Stomach smooth muscle (tissue), 2 donors: ENCODE results near the gene MACF1.
"Not testable (repeated sequence)": the region's sequence is repeated elsewhere in the genome, so short reads cannot be mapped to it uniquely, and the experiment has no call there.

Experiments used
- H3K27ac ChIP-seq: one replicate; pipeline ENCODE4 v1.7.0; 2013; ENCODE audit warnings: mild to moderate bottlenecking, low read length, inconsistent platforms
- H3K27me3 ChIP-seq, 2 donors: one replicate each; pipeline ENCODE4 v1.7.0; 2013; ENCODE audit warnings: low read length in 2 of 2; ENCODE audit not compliant: insufficient read depth in 2 of 2, control insufficient read depth in 1 of 2
- H3K36me3 ChIP-seq, 2 donors: one replicate each; pipeline ENCODE4 v1.7.0; 2013; ENCODE audit warnings: low read length in 2 of 2; ENCODE audit not compliant: control insufficient read depth in 2 of 2, insufficient read depth in 2 of 2
- H3K4me1 ChIP-seq: one replicate; pipeline ENCODE4 v1.7.0; 2013; ENCODE audit warnings: low read length; ENCODE audit not compliant: control insufficient read depth, insufficient read depth
- H3K4me3 ChIP-seq, 2 donors: one replicate each; pipeline ENCODE4 v1.7.0; 2013; ENCODE audit warnings: low read length in 2 of 2
- H3K9ac ChIP-seq, 2 donors: one replicate each; pipeline ENCODE4 v1.7.0; 2013; ENCODE audit warnings: low read length in 2 of 2, mild to moderate bottlenecking in 1 of 2
- H3K9me3 ChIP-seq, 2 donors: one replicate each; pipeline ENCODE4 v1.7.0; 2013; ENCODE audit warnings: low read length in 2 of 2; ENCODE audit not compliant: control insufficient read depth in 2 of 2
- donor health status: healthy.
- donor health status: Pancreatic carcinoma.

Gene MACF1, protein sequence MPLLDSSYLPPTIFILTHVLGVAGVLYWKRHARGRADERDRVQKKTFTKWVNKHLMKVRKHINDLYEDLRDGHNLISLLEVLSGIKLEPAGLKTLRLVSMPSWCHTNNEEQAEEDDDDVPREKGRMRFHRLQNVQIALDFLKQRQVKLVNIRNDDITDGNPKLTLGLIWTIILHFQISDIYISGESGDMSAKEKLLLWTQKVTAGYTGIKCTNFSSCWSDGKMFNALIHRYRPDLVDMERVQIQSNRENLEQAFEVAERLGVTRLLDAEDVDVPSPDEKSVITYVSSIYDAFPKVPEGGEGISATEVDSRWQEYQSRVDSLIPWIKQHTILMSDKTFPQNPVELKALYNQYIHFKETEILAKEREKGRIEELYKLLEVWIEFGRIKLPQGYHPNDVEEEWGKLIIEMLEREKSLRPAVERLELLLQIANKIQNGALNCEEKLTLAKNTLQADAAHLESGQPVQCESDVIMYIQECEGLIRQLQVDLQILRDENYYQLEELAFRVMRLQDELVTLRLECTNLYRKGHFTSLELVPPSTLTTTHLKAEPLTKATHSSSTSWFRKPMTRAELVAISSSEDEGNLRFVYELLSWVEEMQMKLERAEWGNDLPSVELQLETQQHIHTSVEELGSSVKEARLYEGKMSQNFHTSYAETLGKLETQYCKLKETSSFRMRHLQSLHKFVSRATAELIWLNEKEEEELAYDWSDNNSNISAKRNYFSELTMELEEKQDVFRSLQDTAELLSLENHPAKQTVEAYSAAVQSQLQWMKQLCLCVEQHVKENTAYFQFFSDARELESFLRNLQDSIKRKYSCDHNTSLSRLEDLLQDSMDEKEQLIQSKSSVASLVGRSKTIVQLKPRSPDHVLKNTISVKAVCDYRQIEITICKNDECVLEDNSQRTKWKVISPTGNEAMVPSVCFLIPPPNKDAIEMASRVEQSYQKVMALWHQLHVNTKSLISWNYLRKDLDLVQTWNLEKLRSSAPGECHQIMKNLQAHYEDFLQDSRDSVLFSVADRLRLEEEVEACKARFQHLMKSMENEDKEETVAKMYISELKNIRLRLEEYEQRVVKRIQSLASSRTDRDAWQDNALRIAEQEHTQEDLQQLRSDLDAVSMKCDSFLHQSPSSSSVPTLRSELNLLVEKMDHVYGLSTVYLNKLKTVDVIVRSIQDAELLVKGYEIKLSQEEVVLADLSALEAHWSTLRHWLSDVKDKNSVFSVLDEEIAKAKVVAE (N-terminal part only)

DNA sequence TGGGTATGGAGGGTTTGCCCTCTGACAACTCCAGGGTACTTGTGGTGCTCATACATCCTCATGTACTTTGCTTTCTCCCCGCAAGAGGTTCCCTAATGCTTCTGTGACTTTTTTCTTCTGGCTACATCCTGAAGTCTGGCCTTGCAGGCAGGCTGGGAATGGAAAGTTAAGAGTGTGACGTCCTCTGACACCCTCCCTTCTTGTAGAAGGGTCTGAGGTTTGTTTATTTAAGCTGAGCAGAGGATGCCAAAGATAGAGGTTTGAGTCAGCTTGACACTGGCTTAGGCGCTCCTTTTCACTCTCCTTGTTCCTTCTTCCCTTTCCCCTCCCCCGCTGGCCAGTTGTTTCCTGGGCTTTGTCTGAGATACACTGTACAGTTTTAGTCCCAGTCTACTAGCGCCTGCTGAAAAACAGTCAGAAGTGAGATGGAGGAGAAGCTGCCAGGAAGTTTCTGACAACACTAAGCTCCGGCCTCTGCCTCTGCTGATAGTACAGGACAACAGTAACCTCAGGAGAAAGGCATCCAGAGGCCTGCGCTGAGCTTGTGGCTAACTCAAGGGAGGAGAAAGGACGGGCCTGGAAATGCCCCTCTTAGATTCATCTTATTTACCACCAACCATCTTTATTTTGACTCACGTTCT is at the start of gene MACF1:
TSS of gene MACF1 (plus strand) at position 255 of the 641 bp plus-strand sequence. CDS start at position 583, 328 bp downstream.
- Histone ChIP-seq H3K9ac (peak within 1 kb of the TSS; percentile 78 to 95), H3K4me1 (peaks cover 22% of the 10 kb centered on the region), H3K27me3 (no peaks in the 10 kb centered on the region), H3K27ac (peak within 1 kb of the TSS; percentile 98), H3K4me3 (peak within 1 kb of the TSS; percentile 79 to 91), H3K9me3 (no peaks in the 10 kb centered on the region), H3K36me3 (no peaks in the 10 kb centered on the region)

DNA sequence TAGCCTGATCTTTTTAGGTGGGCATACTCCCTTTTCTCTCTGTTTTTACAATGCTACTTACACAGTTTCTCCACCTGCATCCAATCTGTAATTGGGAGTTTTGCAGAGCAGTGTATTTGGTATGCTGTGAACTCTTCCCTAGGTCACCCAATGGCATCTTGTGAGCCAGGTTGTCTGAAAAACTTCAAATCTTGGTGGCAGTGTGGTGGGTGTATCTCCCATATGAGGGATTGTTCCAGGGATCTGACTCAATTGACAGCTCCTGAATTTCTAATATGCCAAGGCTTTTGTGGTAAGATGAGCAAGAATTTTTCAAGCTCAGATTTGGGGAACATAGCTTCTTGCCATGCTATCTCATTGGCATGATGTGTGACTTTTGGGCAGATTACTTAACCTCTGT is 47.2 kb upstream of the MACF1 start:
- Histone ChIP-seq H3K9ac (no peak overlapping the region), H3K4me1 (peaks cover 55% of the 10 kb centered on the region), H3K4me3 (no peak overlapping the region), H3K9me3 (no peaks in the 10 kb centered on the region), H3K27me3 (no peaks in the 10 kb centered on the region), H3K36me3 (no peaks in the 10 kb centered on the region), H3K27ac (no peak overlapping the region)

DNA sequence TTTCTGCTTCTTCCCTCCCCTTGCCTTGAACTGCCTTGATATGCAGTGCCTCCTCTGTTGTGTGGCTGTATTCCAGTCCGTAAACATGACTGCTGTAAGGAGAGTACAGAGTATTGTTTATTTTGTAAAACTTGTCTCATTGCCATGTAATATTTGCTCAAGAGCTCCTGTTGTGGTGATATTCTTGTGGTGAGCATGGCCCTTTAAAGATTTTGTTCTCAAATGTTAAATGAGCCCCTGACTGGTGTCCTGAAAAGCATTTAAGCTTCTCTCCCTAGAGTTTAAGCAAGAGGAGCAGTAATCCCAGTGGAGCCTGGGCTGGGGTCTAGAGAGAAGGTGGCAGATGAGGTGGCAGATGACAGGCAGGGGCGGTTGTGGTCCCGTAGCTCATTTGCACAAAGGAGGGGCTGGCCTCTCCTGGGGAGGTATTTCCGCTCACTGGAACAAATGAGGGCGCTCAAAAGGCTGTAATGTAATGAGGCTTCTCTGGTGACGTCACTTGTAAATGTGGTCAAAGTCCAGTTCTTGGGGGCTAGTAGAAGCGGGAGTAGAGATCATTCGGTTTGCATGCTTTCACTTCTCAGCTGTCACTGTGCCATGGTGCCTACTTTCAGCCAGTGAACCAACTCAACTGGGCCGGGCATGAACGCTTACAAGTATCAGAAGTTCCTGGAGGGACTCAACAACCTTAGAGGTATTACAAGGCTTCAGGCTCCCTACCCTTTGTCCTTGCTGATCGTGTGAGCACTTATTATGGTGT is 46.0 kb upstream of the MACF1 start:
- H3K4me3 ChIP-seq = peak overlapping the region; percentile 10 to 61
- H3K9ac ChIP-seq = peak overlapping the region in 1 of 2 donors; percentile 21
- H3K36me3 ChIP-seq = no peaks in the 10 kb centered on the region
- peaks cover 48% of the 10 kb centered on the region for H3K4me1 ChIP-seq
- H3K27ac ChIP-seq = peak overlapping the region; percentile 76
- no peaks in the 10 kb centered on the region for H3K27me3 ChIP-seq
- H3K9me3 ChIP-seq = no peaks in the 10 kb centered on the region

GRCh38 chr1:39159224-39160036 is 45.1 kb upstream of the MACF1 start:
- Histone ChIP-seq H3K4me3 (peak overlapping the region in 1 of 2 donors; percentile 61), H3K4me1 (peaks cover 43% of the 10 kb centered on the region), H3K27ac (peak overlapping the region; percentile 76), H3K27me3 (no peaks in the 10 kb centered on the region), H3K36me3 (peaks cover 0 to 2% of the 10 kb centered on the region in 2 donors), H3K9me3 (no peaks in the 10 kb centered on the region), H3K9ac (no peak overlapping the region)

- H3K27me3 ChIP-seq = no peaks in the 10 kb centered on the region
- peaks cover 46% of the 10 kb centered on the region for H3K4me1 ChIP-seq
- no peak overlapping the region for H3K4me3 ChIP-seq
- H3K9ac ChIP-seq = no peak overlapping the region
- peaks cover 0 to 2% of the 10 kb centered on the region in 2 donors for H3K36me3 ChIP-seq
- no peak overlapping the region for H3K27ac ChIP-seq
- H3K9me3 ChIP-seq = no peaks in the 10 kb centered on the region
These were observed 43.8 kb upstream of the MACF1 start for GRCh38 chr1:39160703-39161102.

- not testable (repeated sequence) for H3K4me3 ChIP-seq, H3K9me3 ChIP-seq
- peaks cover 46% of the 10 kb centered on the region for H3K4me1 ChIP-seq
These were observed 42.7 kb upstream of the MACF1 start for GRCh38 chr1:39161811-39162210.

GRCh38 chr1:39163469-39163868 is 41.0 kb upstream of the MACF1 start:
- Histone ChIP-seq H3K27me3 (no peaks in the 10 kb centered on the region), H3K9me3 (no peaks in the 10 kb centered on the region), H3K4me3 (no peak overlapping the region), H3K9ac (no peak overlapping the region), H3K27ac (no peak overlapping the region), H3K36me3 (peaks cover 0 to 2% of the 10 kb centered on the region in 2 donors), H3K4me1 (peaks cover 32% of the 10 kb centered on the region)

More at GRCh38 chr1:39161811-39162210, 42.7 kb upstream of the MACF1 start:
- H3K36me3 ChIP-seq, H3K27ac ChIP-seq, H3K27me3 ChIP-seq, H3K9ac ChIP-seq: not testable (repeated sequence)

- Histone ChIP-seq H3K27ac (peak overlapping the region; percentile 58), H3K9me3 (no peaks in the 10 kb centered on the region), H3K36me3 (peaks cover 0 to 2% of the 10 kb centered on the region in 2 donors), H3K4me1 (peaks cover 25% of the 10 kb centered on the region), H3K27me3 (no peaks in the 10 kb centered on the region), H3K4me3 (no peak overlapping the region), H3K9ac (no peak overlapping the region)
These were observed 40.2 kb upstream of the MACF1 start for GRCh38 chr1:39164256-39164655.

DNA sequence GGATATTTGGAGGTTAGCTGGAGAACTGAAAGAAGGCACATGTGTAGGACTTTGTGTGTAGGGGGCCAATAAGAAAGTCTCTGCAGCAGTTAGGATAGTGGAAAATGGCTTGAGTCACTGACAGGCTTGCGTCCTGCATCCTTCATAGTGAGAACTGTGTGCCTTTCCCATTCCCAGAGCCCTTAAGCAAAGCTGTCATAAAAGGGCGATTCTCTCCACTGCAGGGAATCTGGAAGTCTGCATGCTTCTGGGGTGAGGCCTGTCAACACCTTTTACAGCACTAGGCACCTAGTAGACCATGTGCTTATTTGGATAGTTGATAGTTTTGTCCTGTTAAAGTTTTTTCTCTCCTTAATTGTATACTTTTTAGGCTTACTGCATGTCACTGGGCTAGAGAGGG is 39.4 kb upstream of the MACF1 start:
- Histone ChIP-seq H3K9me3 (no peaks in the 10 kb centered on the region), H3K27me3 (no peaks in the 10 kb centered on the region), H3K27ac (peak overlapping the region; percentile 58), H3K4me3 (peak overlapping the region in 1 of 2 donors; percentile 22), H3K4me1 (peaks cover 27% of the 10 kb centered on the region), H3K9ac (no peak overlapping the region), H3K36me3 (peaks cover 0 to 2% of the 10 kb centered on the region in 2 donors)
